ENCODE measurements around the gene TMEM178B.

- no peak for TF ChIP-seq PHF8 (IDR thresholded peaks at IDR 0.05; ENCODE audit: borderline replicate concordance, low read depth)
- no peak for TF ChIP-seq POLR2AphosphoS2 (conservative IDR thresholded peaks at IDR 0.05; ENCODE audit: low read length)
- TF ChIP-seq RAD21 (conservative IDR thresholded peaks at IDR 0.05 in 1 of 2, IDR thresholded peaks at IDR 0.05 in 1 of 2): no peak
These were observed 304.0 kb downstream of the TMEM178B start for GRCh38 chr7:141377906-141378305.

All from A549 (cell line).